K562 (cell line): ENCODE data around the gene ADIPOQ. TPM values are rescaled to one million over a fixed set of nuclear protein-coding genes. Genes with fewer than 3 reads are reported as not detected.

Source experiments
- ADNP ChIP-seq: fragments of 200-800 bp; sonication (Bioruptor generic); IDR thresholded peaks from 2 replicates; pipeline ENCODE4 v1.6.1; 2016; ENCODE audit warnings: missing genetic modification characterization, missing compliant biosample characterization
- CCAR2 ChIP-seq: fragments of 200-400 bp; formaldehyde crosslinking; IDR thresholded peaks from 2 replicates; pipeline ENCODE4 v1.6.1; 2017; ENCODE audit warnings: mild to moderate bottlenecking, low read depth, low read length
- CXXC5 ChIP-seq: fragments of 250-450 bp; sonication (Bioruptor Pico); IDR thresholded peaks from 2 replicates; pipeline ENCODE4 v1.8.0; 2022; ENCODE audit warnings: inconsistent platforms, mild to moderate bottlenecking, moderate library complexity
- ETV1 ChIP-seq: fragments of 450-650 bp; conservative IDR thresholded peaks from 2 replicates; pipeline ENCODE4 v1.6.1; 2016; ENCODE audit warnings: missing genetic modification characterization, control low read depth, low read depth, missing compliant biosample characterization
- JUNB ChIP-seq: fragments of 450-650 bp; formaldehyde crosslinking; conservative IDR thresholded peaks from 2 replicates; pipeline ENCODE4 v1.4.0; 2020; ENCODE audit warnings: mild to moderate bottlenecking
- L3MBTL2 ChIP-seq: fragments of 450-650 bp; IDR thresholded peaks from 2 replicates; pipeline ENCODE4 v1.6.1; 2016; ENCODE audit warnings: mild to moderate bottlenecking, moderate library complexity
- MBD2 ChIP-seq: sonication (generic); IDR thresholded peaks from 2 replicates; pipeline ENCODE4 v1.6.1; 2016; ENCODE audit warnings: low read depth, borderline replicate concordance
- MECOM ChIP-seq: fragments of 250-450 bp; sonication (Bioruptor Pico); IDR thresholded peaks from 2 replicates; pipeline ENCODE4 v1.8.0; 2022; ENCODE audit warnings: inconsistent platforms
- NONO ChIP-seq, 2 experiments: fragments of 200-400 bp in 1 of 2; fragments of 450-650 bp in 1 of 2; formaldehyde crosslinking in 1 of 2; IDR thresholded peaks; 2 replicates each; pipeline ENCODE4 v1.6.1; 2017; ENCODE audit warnings: low read depth in 2 of 2, mild to moderate bottlenecking in 2 of 2, moderate library complexity in 2 of 2, low read length in 1 of 2
- NR2C1 ChIP-seq, 2 experiments: fragments of 450-650 bp; IDR thresholded peaks; 2 replicates each; pipeline ENCODE4 v1.6.1; 2017; ENCODE audit warnings: mild to moderate bottlenecking in 2 of 2, antibody characterized with exemption in 1 of 2, inconsistent platforms in 1 of 2, missing compliant biosample characterization in 1 of 2, missing genetic modification characterization in 1 of 2
- SMAD4 ChIP-seq: fragments of 250-450 bp; sonication (Bioruptor Pico); conservative IDR thresholded peaks from 2 replicates; pipeline ENCODE4 v1.8.0; 2021; ENCODE audit warnings: inconsistent platforms, mild to moderate bottlenecking, moderate library complexity
- SMARCA4 ChIP-seq: fragments of 450-650 bp; IDR thresholded peaks from 2 replicates; pipeline ENCODE4 v1.6.1; 2016
- SMARCC2 ChIP-seq: fragments of 450-650 bp; IDR thresholded peaks from 2 replicates; pipeline ENCODE4 v1.6.1; 2017; ENCODE audit warnings: antibody characterized with exemption, moderate library complexity, mild to moderate bottlenecking, low read depth
- TRIM28 ChIP-seq: fragments of 450-650 bp; IDR thresholded peaks from 2 replicates; pipeline ENCODE4 v1.6.1; 2017
- XRCC4 ChIP-seq: IDR thresholded peaks from one replicate; pipeline ENCODE4 v1.6.1; 2011; ENCODE audit not compliant: insufficient read depth, insufficient read length; ENCODE audit errors: extremely low read depth
- ZKSCAN8 ChIP-seq: fragments of 200-800 bp; sonication (Bioruptor generic); IDR thresholded peaks from 2 replicates; pipeline ENCODE4 v1.6.1; 2016; ENCODE audit warnings: missing genetic modification characterization, missing compliant biosample characterization
- ZNF23 ChIP-seq: fragments of 250-450 bp; sonication (Bioruptor Pico); IDR thresholded peaks from 2 replicates; pipeline ENCODE4 v1.4.0; 2020; ENCODE audit warnings: mild to moderate bottlenecking
- ZNF444 ChIP-seq: fragments of 250-450 bp; sonication (Bioruptor Pico); IDR thresholded peaks from 2 replicates; pipeline ENCODE4 v1.4.0; 2020; ENCODE audit warnings: mild to moderate bottlenecking, moderate library complexity
- polyA plus RNA-seq, 8 experiments: library from polyadenylated mRNA; depleted of rRNA in 4 of 8; stranded (reverse) in 5 of 8; unstranded in 3 of 8; fragments of >200 nt; fragmentation: Nextera tagmentation in 2 of 8; fragmentation: Illumina TruSeq in 1 of 8; extraction: Ambion mirVana in 2 of 8; extraction: Trizol in 1 of 8; gene quantifications; 2 replicates each; pipeline versions ENCODE4 v1.2.1 to v1.2.3, GENCODE V29; 2011 to 2014; ENCODE audit warnings: inconsistent platforms in 1 of 8, missing spikeins in 1 of 8
- total RNA-seq, 7 experiments: library from RNA; depleted of rRNA in 6 of 7; stranded (reverse); fragments of >200 nt in 6 of 7; fragmentation: Illumina TruSeq in 2 of 7; extraction: Trizol in 2 of 7; gene quantifications; 2 replicates each; pipeline versions ENCODE4 v1.2.1 to v1.2.3, GENCODE V29; 2011 to 2021; ENCODE audit warnings: low replicate concordance in 1 of 7
- TF ChIP-seq, protein P1 (sequence below): fragments of 150-350 bp; conservative IDR thresholded peaks from 2 replicates; pipeline ENCODE4 v1.6.1; 2014; ENCODE audit warnings: low read length
- TF ChIP-seq, protein P2 (sequence below): sonication (generic); formaldehyde crosslinking; IDR thresholded peaks from 2 replicates; pipeline ENCODE4 v1.8.0; 2023; ENCODE audit warnings: mild to moderate bottlenecking, missing genetic modification reagents
- TF ChIP-seq, protein P3 (sequence below): fragments of 250-450 bp; sonication (Bioruptor Pico); IDR thresholded peaks from 2 replicates; pipeline ENCODE4 v1.8.0; 2022; ENCODE audit warnings: inconsistent platforms

ADIPOQ gene
- total and polyA plus RNA-seq, 9 of the 15 experiments (the other 6 are each of a cell fraction or from before 2014, with no cell fraction given) = 0.01 to 0.04 (median 0.03) TPM; not detected in 4

DNA sequence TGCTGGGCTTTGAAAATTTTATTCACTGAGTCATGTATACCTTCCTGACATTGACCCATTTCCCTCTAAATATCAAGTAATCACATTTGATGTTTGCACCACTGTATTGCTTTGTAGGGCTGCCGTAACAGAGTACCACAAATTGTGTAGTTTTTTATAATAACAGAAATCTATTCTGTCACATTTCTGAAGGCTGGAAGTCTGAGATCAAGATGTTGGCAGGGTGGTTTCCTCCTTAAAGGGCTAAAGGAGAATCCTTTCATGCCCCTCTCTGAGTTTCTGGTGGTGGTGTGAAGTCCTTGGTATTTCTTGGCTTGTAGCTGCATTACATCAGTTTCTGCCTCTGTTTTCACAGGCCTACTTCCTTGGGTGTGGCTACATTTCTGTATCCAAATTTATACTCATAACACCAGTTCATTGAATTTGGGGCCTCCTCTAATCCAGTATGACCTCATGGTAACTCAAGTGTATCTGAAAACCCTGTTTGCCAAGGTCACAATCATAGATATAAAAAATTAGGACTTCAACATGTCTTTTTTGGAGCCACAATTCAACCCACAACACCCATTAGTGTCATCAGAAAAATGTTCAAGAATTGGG is 58.7 kb downstream of the ADIPOQ start (continued):
- TF ChIP-seq MBD2 = no peak
- TF ChIP-seq ADNP (tag) = 0 out of 2 replicates have a peak, but pooled peaks have one; percentile 16
- TF ChIP-seq, protein P1, sequence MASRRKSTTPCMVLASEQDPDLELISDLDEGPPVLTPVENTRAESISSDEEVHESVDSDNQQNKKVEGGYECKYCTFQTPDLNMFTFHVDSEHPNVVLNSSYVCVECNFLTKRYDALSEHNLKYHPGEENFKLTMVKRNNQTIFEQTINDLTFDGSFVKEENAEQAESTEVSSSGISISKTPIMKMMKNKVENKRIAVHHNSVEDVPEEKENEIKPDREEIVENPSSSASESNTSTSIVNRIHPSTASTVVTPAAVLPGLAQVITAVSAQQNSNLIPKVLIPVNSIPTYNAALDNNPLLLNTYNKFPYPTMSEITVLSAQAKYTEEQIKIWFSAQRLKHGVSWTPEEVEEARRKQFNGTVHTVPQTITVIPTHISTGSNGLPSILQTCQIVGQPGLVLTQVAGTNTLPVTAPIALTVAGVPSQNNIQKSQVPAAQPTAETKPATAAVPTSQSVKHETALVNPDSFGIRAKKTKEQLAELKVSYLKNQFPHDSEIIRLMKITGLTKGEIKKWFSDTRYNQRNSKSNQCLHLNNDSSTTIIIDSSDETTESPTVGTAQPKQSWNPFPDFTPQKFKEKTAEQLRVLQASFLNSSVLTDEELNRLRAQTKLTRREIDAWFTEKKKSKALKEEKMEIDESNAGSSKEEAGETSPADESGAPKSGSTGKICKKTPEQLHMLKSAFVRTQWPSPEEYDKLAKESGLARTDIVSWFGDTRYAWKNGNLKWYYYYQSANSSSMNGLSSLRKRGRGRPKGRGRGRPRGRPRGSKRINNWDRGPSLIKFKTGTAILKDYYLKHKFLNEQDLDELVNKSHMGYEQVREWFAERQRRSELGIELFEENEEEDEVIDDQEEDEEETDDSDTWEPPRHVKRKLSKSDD = no peak
- no peak for TF ChIP-seq SMARCC2
- no peak for TF ChIP-seq XRCC4
- 0 out of 2 replicates have a peak, but pooled peaks have one; percentile 12 for TF ChIP-seq ETV1 (tag)
- TF ChIP-seq TRIM28 = no peak
- peak; percentile 73 for TF ChIP-seq SMAD4 (CRISPR knock-in tag)
- TF ChIP-seq, protein P2, sequence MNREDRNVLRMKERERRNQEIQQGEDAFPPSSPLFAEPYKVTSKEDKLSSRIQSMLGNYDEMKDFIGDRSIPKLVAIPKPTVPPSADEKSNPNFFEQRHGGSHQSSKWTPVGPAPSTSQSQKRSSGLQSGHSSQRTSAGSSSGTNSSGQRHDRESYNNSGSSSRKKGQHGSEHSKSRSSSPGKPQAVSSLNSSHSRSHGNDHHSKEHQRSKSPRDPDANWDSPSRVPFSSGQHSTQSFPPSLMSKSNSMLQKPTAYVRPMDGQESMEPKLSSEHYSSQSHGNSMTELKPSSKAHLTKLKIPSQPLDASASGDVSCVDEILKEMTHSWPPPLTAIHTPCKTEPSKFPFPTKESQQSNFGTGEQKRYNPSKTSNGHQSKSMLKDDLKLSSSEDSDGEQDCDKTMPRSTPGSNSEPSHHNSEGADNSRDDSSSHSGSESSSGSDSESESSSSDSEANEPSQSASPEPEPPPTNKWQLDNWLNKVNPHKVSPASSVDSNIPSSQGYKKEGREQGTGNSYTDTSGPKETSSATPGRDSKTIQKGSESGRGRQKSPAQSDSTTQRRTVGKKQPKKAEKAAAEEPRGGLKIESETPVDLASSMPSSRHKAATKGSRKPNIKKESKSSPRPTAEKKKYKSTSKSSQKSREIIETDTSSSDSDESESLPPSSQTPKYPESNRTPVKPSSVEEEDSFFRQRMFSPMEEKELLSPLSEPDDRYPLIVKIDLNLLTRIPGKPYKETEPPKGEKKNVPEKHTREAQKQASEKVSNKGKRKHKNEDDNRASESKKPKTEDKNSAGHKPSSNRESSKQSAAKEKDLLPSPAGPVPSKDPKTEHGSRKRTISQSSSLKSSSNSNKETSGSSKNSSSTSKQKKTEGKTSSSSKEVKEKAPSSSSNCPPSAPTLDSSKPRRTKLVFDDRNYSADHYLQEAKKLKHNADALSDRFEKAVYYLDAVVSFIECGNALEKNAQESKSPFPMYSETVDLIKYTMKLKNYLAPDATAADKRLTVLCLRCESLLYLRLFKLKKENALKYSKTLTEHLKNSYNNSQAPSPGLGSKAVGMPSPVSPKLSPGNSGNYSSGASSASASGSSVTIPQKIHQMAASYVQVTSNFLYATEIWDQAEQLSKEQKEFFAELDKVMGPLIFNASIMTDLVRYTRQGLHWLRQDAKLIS = no peak
- TF ChIP-seq CCAR2 = no peak
- no peak for TF ChIP-seq NR2C1 (IDR thresholded peaks at IDR 0.05)
- 0 out of 2 replicates have a peak, but pooled peaks have one; percentile 18 for TF ChIP-seq NR2C1 (tag; IDR thresholded peaks at IDR 0.05)
- TF ChIP-seq SMARCA4 = peak; percentile 37; the same call in 1 of the 2 replicates
- TF ChIP-seq ZKSCAN8 = peak; percentile 25; the same call in 1 of the 2 replicates
- peak; percentile 49 for TF ChIP-seq CXXC5
- no peak for TF ChIP-seq JUNB (CRISPR knock-in tag)
- no peak for TF ChIP-seq ZNF23
- TF ChIP-seq NONO (IDR thresholded peaks at IDR 0.05; ENCODE audit: low read depth in 2 of 2, low read length in 1 of 2) = no peak
- TF ChIP-seq MECOM (CRISPR knock-in tag) = 0 out of 2 replicates have a peak, but pooled peaks have one; percentile 13
- TF ChIP-seq, protein P3, sequence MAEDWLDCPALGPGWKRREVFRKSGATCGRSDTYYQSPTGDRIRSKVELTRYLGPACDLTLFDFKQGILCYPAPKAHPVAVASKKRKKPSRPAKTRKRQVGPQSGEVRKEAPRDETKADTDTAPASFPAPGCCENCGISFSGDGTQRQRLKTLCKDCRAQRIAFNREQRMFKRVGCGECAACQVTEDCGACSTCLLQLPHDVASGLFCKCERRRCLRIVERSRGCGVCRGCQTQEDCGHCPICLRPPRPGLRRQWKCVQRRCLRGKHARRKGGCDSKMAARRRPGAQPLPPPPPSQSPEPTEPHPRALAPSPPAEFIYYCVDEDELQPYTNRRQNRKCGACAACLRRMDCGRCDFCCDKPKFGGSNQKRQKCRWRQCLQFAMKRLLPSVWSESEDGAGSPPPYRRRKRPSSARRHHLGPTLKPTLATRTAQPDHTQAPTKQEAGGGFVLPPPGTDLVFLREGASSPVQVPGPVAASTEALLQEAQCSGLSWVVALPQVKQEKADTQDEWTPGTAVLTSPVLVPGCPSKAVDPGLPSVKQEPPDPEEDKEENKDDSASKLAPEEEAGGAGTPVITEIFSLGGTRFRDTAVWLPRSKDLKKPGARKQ (CRISPR knock-in tag) = no peak
- TF ChIP-seq ZNF444 = no peak
- peak; percentile 88 for TF ChIP-seq L3MBTL2
